Esophagus (tissue), 2 donors: ENCODE data around the gene NUDT2. TPM values are rescaled to one million over a fixed set of nuclear protein-coding genes. Genes with fewer than 3 reads are reported as not detected.

Experiments used
- H3K27ac ChIP-seq, 2 donors: one replicate each; pipeline ENCODE4 v1.5.1; 2013; ENCODE audit warnings: low read depth in 2 of 2, mild to moderate bottlenecking in 2 of 2, inconsistent platforms in 1 of 2, low read length in 1 of 2, moderate library complexity in 1 of 2
- H3K27me3 ChIP-seq, 2 donors: one replicate each; pipeline ENCODE4 v1.6.1; 2013; ENCODE audit warnings: low read length in 2 of 2, control low read depth in 1 of 2, mild to moderate bottlenecking in 1 of 2; ENCODE audit not compliant: insufficient read depth in 2 of 2, control insufficient read depth in 1 of 2
- H3K36me3 ChIP-seq, 2 donors: one replicate each; pipeline ENCODE4 v1.6.1; 2013; ENCODE audit warnings: low read length in 1 of 2; ENCODE audit not compliant: control insufficient read depth in 2 of 2, insufficient read depth in 2 of 2
- H3K4me1 ChIP-seq, 2 donors: one replicate each; pipeline ENCODE4 v1.6.1; 2013; ENCODE audit warnings: low read length in 1 of 2; ENCODE audit not compliant: control insufficient read depth in 2 of 2, insufficient read depth in 2 of 2
- H3K4me3 ChIP-seq, 2 donors: one replicate each; pipeline ENCODE4 v1.5.1; 2013; ENCODE audit warnings: low read length in 2 of 2, mild to moderate bottlenecking in 2 of 2, low read depth in 1 of 2, moderate library complexity in 1 of 2
- H3K9me3 ChIP-seq, 2 donors: one replicate each; pipeline ENCODE4 v1.6.1; 2013; ENCODE audit warnings: mild to moderate bottlenecking in 2 of 2, low read depth in 1 of 2, low read length in 1 of 2, moderate library complexity in 1 of 2; ENCODE audit not compliant: control insufficient read depth in 2 of 2, insufficient read depth in 1 of 2
- WGBS, 2 donors: extraction: QIAGEN DNeasy Blood & Tissue Kit; methylation state at CpG; one replicate each; pipeline ENCODE4 v1.1.7; 2013; 5-methylcytosine and 5-hydroxymethylcytosine counted together
- polyA plus RNA-seq, 2 donors: library from polyadenylated mRNA; stranded (reverse); fragments of 200-250 nt; gene quantifications; one replicate each; pipeline ENCODE4 v1.2.3, GENCODE V29; 2013
- donor health status: healthy with polysubstance abuse.
- donor health status: Bipolar disorder and iron deficiency.

Gene NUDT2
- polyA plus RNA-seq, 2 donors: 17.3 to 35.2 TPM

DNA sequence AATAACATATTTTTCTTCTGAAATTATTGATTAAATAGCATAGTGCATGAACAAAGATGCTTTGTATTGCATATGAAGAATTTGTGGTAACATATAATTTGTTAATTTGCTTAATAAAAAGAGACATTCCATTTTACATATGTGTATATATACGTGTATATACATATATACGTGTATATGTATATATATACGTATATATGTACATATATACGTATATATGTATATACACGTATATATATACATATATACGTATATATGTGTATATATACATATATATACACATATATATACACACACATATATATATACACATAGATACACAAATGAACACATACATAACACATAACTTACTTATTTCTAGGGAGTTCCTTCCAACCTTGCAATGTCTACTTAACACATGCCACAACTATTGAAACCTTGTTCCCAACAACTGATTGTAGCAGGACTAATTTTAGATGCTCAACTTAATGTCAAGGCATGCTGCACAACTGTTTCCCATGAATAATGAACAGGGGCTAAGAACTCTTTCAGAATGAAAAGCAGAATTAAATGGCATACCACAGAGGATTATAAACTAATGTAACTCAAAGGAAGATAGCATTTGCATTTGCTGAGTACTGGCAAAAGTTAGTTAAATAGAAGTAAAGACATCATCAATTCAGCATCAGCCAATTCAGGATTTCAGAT lies 17.7 kb upstream of the NUDT2 start:
- H3K9me3 ChIP-seq: no peaks in the 10 kb centered on the region
- H3K27me3 ChIP-seq: no peaks in the 10 kb centered on the region
- no peak overlapping the region for H3K4me3 ChIP-seq
- H3K36me3 ChIP-seq: no peaks in the 10 kb centered on the region
- H3K4me1 ChIP-seq: no peaks in the 10 kb centered on the region
- WGBS, 2 donors: 90% methylated on average over 6 of the region's 6 CpGs
- no peak overlapping the region for H3K27ac ChIP-seq

DNA sequence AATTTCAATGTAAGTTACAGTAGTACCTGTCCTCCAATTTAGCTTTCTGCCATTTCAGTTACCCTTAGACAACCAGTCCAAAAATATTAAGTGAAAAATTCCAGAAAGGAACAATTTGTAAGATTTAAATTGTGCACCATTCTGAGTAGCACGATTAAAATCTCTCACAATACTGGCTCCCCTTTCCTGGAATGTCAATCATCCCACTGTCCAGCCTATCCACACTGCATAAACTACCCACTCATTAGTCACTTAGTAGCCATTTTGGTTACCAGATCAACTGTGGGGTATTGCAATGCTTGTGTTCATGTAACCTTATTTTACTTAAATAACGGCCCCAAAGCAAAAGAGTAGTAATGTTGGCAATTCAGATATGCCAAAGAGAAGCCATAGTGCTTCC lies 11.9 kb upstream of the NUDT2 start:
- Histone ChIP-seq H3K4me1 (no peaks in the 10 kb centered on the region), H3K27ac (no peak overlapping the region)
- WGBS, 2 donors: 88 to 90% methylated on average over 2 of the region's 2 CpGs

GRCh38 chr9:34318163-34318790 lies 11.1 kb upstream of the NUDT2 start:
- no peaks in the 10 kb centered on the region for H3K27me3 ChIP-seq
- no peaks in the 10 kb centered on the region for H3K4me1 ChIP-seq
- H3K36me3 ChIP-seq: no peaks in the 10 kb centered on the region
- H3K4me3 ChIP-seq: no peak overlapping the region
- 94 to 96% methylated on average over 44 of the region's 44 CpGs for WGBS, 2 donors
- no peaks in the 10 kb centered on the region for H3K9me3 ChIP-seq
- no peak overlapping the region for H3K27ac ChIP-seq

More for the DNA sequence above, 11.9 kb upstream of the NUDT2 start:
- no peaks in the 10 kb centered on the region for H3K27me3 ChIP-seq
- no peaks in the 10 kb centered on the region for H3K36me3 ChIP-seq
- H3K9me3 ChIP-seq: no peaks in the 10 kb centered on the region
- no peak overlapping the region for H3K4me3 ChIP-seq

GRCh38 chr9:34321451-34321850 lies 7.9 kb upstream of the NUDT2 start:
- no peaks in the 10 kb centered on the region for H3K4me1 ChIP-seq
- H3K27me3 ChIP-seq: no peaks in the 10 kb centered on the region
- H3K36me3 ChIP-seq: no peaks in the 10 kb centered on the region
- H3K4me3 ChIP-seq: no peak overlapping the region
- WGBS, 2 donors: 90 to 97% methylated on average over 7 of the region's 7 CpGs
- H3K9me3 ChIP-seq: no peaks in the 10 kb centered on the region
- no peak overlapping the region for H3K27ac ChIP-seq

GRCh38 chr9:34322899-34323591 lies 6.3 kb upstream of the NUDT2 start:
- 63 to 69% methylated on average over 2 of the region's 2 CpGs for WGBS, 2 donors
- no peaks in the 10 kb centered on the region for H3K36me3 ChIP-seq
- no peak overlapping the region for H3K4me3 ChIP-seq
- no peaks in the 10 kb centered on the region for H3K4me1 ChIP-seq
- H3K27ac ChIP-seq: no peak overlapping the region
- H3K9me3 ChIP-seq: no peaks in the 10 kb centered on the region
- H3K27me3 ChIP-seq: no peaks in the 10 kb centered on the region

GRCh38 chr9:34326690-34327089 lies 2.7 kb upstream of the NUDT2 start:
- 74 to 77% methylated on average over 1 of the region's 1 CpG for whole genome bisulfite sequencing, 2 donors

GRCh38 chr9:34328500-34328986 lies 826 bp upstream of the NUDT2 start:
- no peaks in the 10 kb centered on the region for H3K36me3 ChIP-seq
- H3K27me3 ChIP-seq: no peaks in the 10 kb centered on the region
- no peaks in the 10 kb centered on the region for H3K9me3 ChIP-seq
- WGBS, 2 donors: 0 to 1% methylated on average over 11 of the region's 11 CpGs
- no peaks in the 10 kb centered on the region for H3K4me1 ChIP-seq
- H3K27ac ChIP-seq: peak overlapping the region; percentile 60 to 92
- H3K4me3 ChIP-seq: peak overlapping the region; percentile 75 to 92

More at GRCh38 chr9:34326690-34327089, 2.7 kb upstream of the NUDT2 start:
- H3K27ac ChIP-seq: no peak overlapping the region
- H3K36me3 ChIP-seq: no peaks in the 10 kb centered on the region
- no peaks in the 10 kb centered on the region for H3K4me1 ChIP-seq
- H3K4me3 ChIP-seq: no peak overlapping the region
- H3K27me3 ChIP-seq: no peaks in the 10 kb centered on the region
- no peaks in the 10 kb centered on the region for H3K9me3 ChIP-seq

GRCh38 chr9:34331196-34331595 lies 1.8 kb downstream of the NUDT2 start:
- 63 to 73% methylated on average over 1 of the region's 1 CpG for WGBS, 2 donors
- H3K36me3 ChIP-seq: no peaks in the 10 kb centered on the region
- no peaks in the 10 kb centered on the region for H3K9me3 ChIP-seq
- H3K4me3 ChIP-seq: no peak overlapping the region
- no peak overlapping the region for H3K27ac ChIP-seq
- H3K27me3 ChIP-seq: no peaks in the 10 kb centered on the region
- H3K4me1 ChIP-seq: no peaks in the 10 kb centered on the region

- Histone ChIP-seq H3K4me1 (no peaks in the 10 kb centered on the region), H3K36me3 (no peaks in the 10 kb centered on the region)
Observed at GRCh38 chr9:34332076-34332964, 3.0 kb downstream of the NUDT2 start.

More at GRCh38 chr9:34332076-34332964, 3.0 kb downstream of the NUDT2 start:
- no peak overlapping the region for H3K4me3 ChIP-seq
- no peaks in the 10 kb centered on the region for H3K27me3 ChIP-seq
- H3K27ac ChIP-seq: no peak overlapping the region
- no peaks in the 10 kb centered on the region for H3K9me3 ChIP-seq
- 30 to 36% methylated on average over 7 of the region's 7 CpGs for WGBS, 2 donors
